K562 (cell line): ENCODE measurements around the gene KANK4. TPM values are rescaled to one million over a fixed set of nuclear protein-coding genes. Genes with fewer than 3 reads are reported as not detected.

Experiments used
- RFX7 ChIP-seq: fragments of 250-450 bp; sonication (Bioruptor Pico); IDR thresholded peaks from 2 replicates; pipeline ENCODE4 v1.5.1; 2021; ENCODE audit warnings: mild to moderate bottlenecking
- polyA plus RNA-seq, 8 experiments: library from polyadenylated mRNA; depleted of rRNA in 4 of 8; stranded (reverse) in 5 of 8; unstranded in 3 of 8; fragments of >200 nt; fragmentation: Nextera tagmentation in 2 of 8; fragmentation: Illumina TruSeq in 1 of 8; extraction: Ambion mirVana in 2 of 8; extraction: Trizol in 1 of 8; gene quantifications; 2 replicates each; pipeline versions ENCODE4 v1.2.1 to v1.2.3, GENCODE V29; 2011 to 2014; ENCODE audit warnings: inconsistent platforms in 1 of 8, missing spikeins in 1 of 8
- small RNA-seq: library from RNA; depleted of rRNA; stranded (forward); fragments of <200 nt; gene quantifications from one replicate; pipeline ENCODE3, GENCODE V24; 2014
- total RNA-seq, 7 experiments: library from RNA; depleted of rRNA in 6 of 7; stranded (reverse); fragments of >200 nt in 6 of 7; fragmentation: Illumina TruSeq in 2 of 7; extraction: Trizol in 2 of 7; gene quantifications; 2 replicates each; pipeline versions ENCODE4 v1.2.1 to v1.2.3, GENCODE V29; 2011 to 2021; ENCODE audit warnings: low replicate concordance in 1 of 7

The KANK4 gene
- total and polyA plus RNA-seq, 9 of the 15 experiments (the other 6 are each of a cell fraction or from before 2014, with no cell fraction given), result not detected

GRCh38 chr1:62187548-62187947 is 131.7 kb downstream of the KANK4 start (continued):
- no peak for TF ChIP-seq RFX7 (CRISPR knock-in tag)

Small RNA genes within 50 kb of the gene (small RNA-seq; reads per million reads assigned to genes)
- not detected for gene RNU6-371P

Other genes starting within 250 kb of the KANK4 start
- not detected in 2 replicates for gene L1TD1, start 124.6 kb downstream of the KANK4 start, total RNA-seq (2014; rRNA removed)
- not detected in 2 replicates for gene L1TD1, start 124.6 kb downstream of the KANK4 start, total RNA-seq (2014; rRNA removed; fragmentation: Illumina TruSeq; extraction: Trizol)
- not detected in 2 replicates for gene L1TD1, start 124.6 kb downstream of the KANK4 start, total RNA-seq (2015; rRNA removed; fragmentation: Illumina TruSeq; extraction: Trizol)
- 0.09 and 0.31 TPM in 2 replicates for gene L1TD1, start 124.6 kb downstream of the KANK4 start, total RNA-seq (2021)
- not detected in 2 replicates for gene L1TD1, start 124.6 kb downstream of the KANK4 start, polyA plus RNA-seq (2011; rRNA removed)
- gene L1TD1, start 124.6 kb downstream of the KANK4 start, polyA plus RNA-seq (2014; fragmentation: Illumina TruSeq; extraction: Trizol), result not detected in 2 replicates
- not detected for gene L1TD1, start 124.6 kb downstream of the KANK4 start, polyA plus RNA-seq (2014; fragmentation: Nextera tagmentation; extraction: Ambion mirVana)
- gene L1TD1, start 124.6 kb downstream of the KANK4 start, polyA plus RNA-seq (2014; rRNA removed), result not detected in 2 replicates
- 50.5 and 51.7 TPM in 2 replicates for gene USP1, start 117.6 kb upstream of the KANK4 start, total RNA-seq (2014; rRNA removed)
- gene USP1, start 117.6 kb upstream of the KANK4 start, total RNA-seq (2014; rRNA removed; fragmentation: Illumina TruSeq; extraction: Trizol), result 87.9 and 109 TPM in 2 replicates
- 80.6 and 85.8 TPM in 2 replicates for gene USP1, start 117.6 kb upstream of the KANK4 start, total RNA-seq (2015; rRNA removed; fragmentation: Illumina TruSeq; extraction: Trizol)
- gene USP1, start 117.6 kb upstream of the KANK4 start, total RNA-seq (2021), result 52.4 and 59.4 TPM in 2 replicates
- 21.1 and 30.6 TPM in 2 replicates for gene USP1, start 117.6 kb upstream of the KANK4 start, polyA plus RNA-seq (2011; rRNA removed)
- gene USP1, start 117.6 kb upstream of the KANK4 start, polyA plus RNA-seq (2014; fragmentation: Illumina TruSeq; extraction: Trizol), result 63.1 and 66.5 TPM in 2 replicates
- gene USP1, start 117.6 kb upstream of the KANK4 start, polyA plus RNA-seq (2014; fragmentation: Nextera tagmentation; extraction: Ambion mirVana), result 10 to 100 TPM; 27.3 to 29.8 TPM
- 33.5 and 36.2 TPM in 2 replicates for gene USP1, start 117.6 kb upstream of the KANK4 start, polyA plus RNA-seq (2014; rRNA removed)